Right lobe of liver (tissue), 6 donors: ENCODE measurements around the gene HACD4. TPM values are rescaled to one million over a fixed set of nuclear protein-coding genes. Genes with fewer than 3 reads are reported as not detected.

ENCODE experiments used
- ATAC-seq, 4 donors: fragments of 200-7000 bp; cut with Tn5 transposase; one replicate each; pipeline ENCODE4 v1.9.1; 2020; ENCODE audit warnings: mild to moderate bottlenecking in 4 of 4, moderate library complexity in 4 of 4
- DNase-seq, 3 donors: peaks; one replicate each; pipeline ENCODE4 v3.0.0-alpha.2; 2020
- H3K27ac ChIP-seq, 3 donors: fragments of 200-600 bp; one replicate each; pipeline ENCODE4 v1.8.0; 2022
- H3K27me3 ChIP-seq, 2 donors: fragments of 200-600 bp; one replicate each; pipeline ENCODE4 v1.8.0; 2022
- H3K36me3 ChIP-seq, 4 donors: fragments of 200-600 bp; sonication (generic) in 1 of 4; one replicate each; pipeline versions ENCODE4 v1.5.1 to v1.8.0; 2017 to 2022; ENCODE audit warnings: control low read depth in 1 of 4
- H3K4me1 ChIP-seq, 4 donors: fragments of 200-600 bp; sonication (generic) in 1 of 4; one replicate each; pipeline versions ENCODE4 v1.5.1 to v1.8.0; 2017 to 2022; ENCODE audit warnings: control low read depth in 1 of 4
- H3K4me3 ChIP-seq, 3 donors: fragments of 200-600 bp; one replicate each; pipeline ENCODE4 v1.8.0; 2022
- H3K9me3 ChIP-seq, 4 donors: fragments of 200-600 bp; sonication (generic) in 1 of 4; one replicate each; pipeline versions ENCODE4 v1.5.1 to v1.8.0; 2017 to 2022; ENCODE audit warnings: control low read depth in 1 of 4
- CTCF ChIP-seq, 4 donors: fragments of 200-600 bp in 3 of 4; fragments of 450-650 bp in 1 of 4; IDR thresholded peaks; one replicate each; pipeline versions ENCODE4 v1.5.1 to v1.8.0; 2016 to 2022; ENCODE audit warnings: antibody characterized with exemption in 4 of 4, mild to moderate bottlenecking in 2 of 4
- POLR2A ChIP-seq: fragments of 450-650 bp; IDR thresholded peaks from one replicate; pipeline ENCODE4 v1.6.1; 2017; ENCODE audit warnings: antibody characterized with exemption, mild to moderate bottlenecking
- WGBS: methylation state at CpG from one replicate; pipeline ENCODE4 v1.1.6; 2018; ENCODE audit warnings: low coverage, low lambda C conversion rate; ENCODE audit not compliant: insufficient coverage; ENCODE audit errors: missing lambda C conversion rate; 5-methylcytosine and 5-hydroxymethylcytosine counted together
- intact Hi-C, 2 donors: fragments of 100-400 bp; cut with DNase I; formaldehyde crosslinking; loops; one replicate each; pipeline versions ENCODE4 v1.11.2 to v1.14.1; 2022
- total RNA-seq, 6 experiments: library from RNA; depleted of rRNA in 2 of 6; stranded (reverse); fragments of >200 nt in 2 of 6; fragmentation: NEBNext Ultra II Directional in 3 of 6; extraction: Animal tissue kit (Norgen Biotek cat#: 25700) in 3 of 6; gene quantifications; one replicate each; pipeline versions ENCODE4 v1.1.0 to v1.2.4, GENCODE V29; 2016 to 2023
- donor health status: DM: no; HTN: yes; CAD: no.
- donor health status: DM: no; HTN: no; CAD: no.
- donor health status: DM: no; HTN: no; CAD: no.
- donor health status: DM: no; HTN: yes; CAD: no.
- donor health status: DM: no; HTN: yes; CAD: no.

The HACD4 gene
- total RNA-seq, 6 experiments from 2014 or later, result 0.13 to 1.2 (median 0.54) TPM

- no peak overlapping the region for H3K27ac ChIP-seq
- no peak for TF ChIP-seq POLR2A
- TF ChIP-seq CTCF (IDR thresholded peaks at IDR 0.05), result no peak
These were observed 15.4 kb downstream of the HACD4 start for GRCh38 chr9:21015995-21016394.

GRCh38 chr9:21015129-21015815, 16.2 kb downstream of the HACD4 start:
- no peak for DNase-seq
- no peaks in the 10 kb centered on the region for H3K4me1 ChIP-seq
- WGBS, result 63% methylated on average over 5 of the region's 5 CpGs

More at GRCh38 chr9:21015995-21016394, 15.4 kb downstream of the HACD4 start:
- Histone ChIP-seq H3K9me3 (no peaks in the 10 kb centered on the region), H3K27me3 (no peaks in the 10 kb centered on the region), H3K36me3 (peaks cover 0 to 4% (median 0%) of the 10 kb centered on the region in 4 donors), H3K4me3 (no peak overlapping the region), H3K4me1 (no peaks in the 10 kb centered on the region)
- intact Hi-C loops, result no loop called here
- ATAC-seq (no peak), DNase-seq (no peak)

DNA sequence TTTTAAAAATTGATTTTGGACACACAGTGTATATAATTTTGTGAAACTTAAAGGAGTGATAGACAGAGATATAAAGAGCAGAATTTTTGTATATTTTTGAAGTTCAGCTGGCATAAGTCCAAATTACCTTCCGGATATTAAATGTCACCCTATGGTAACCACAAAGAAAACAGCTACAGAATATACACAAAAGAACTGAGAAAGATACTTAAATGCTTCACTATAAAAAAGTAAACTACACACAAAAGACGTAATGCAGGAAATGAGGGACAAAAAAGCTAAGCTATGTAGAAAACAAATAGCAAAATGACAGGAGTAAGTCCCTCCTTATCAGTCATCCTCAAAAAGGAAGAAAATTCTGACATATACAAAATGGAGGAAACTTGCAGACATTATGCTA, 29.4 kb downstream of the HACD4 start:
- no peaks in the 10 kb centered on the region for H3K27me3 ChIP-seq
- 83% methylated on average over 2 of the region's 2 CpGs for WGBS

More at GRCh38 chr9:21015129-21015815, 16.2 kb downstream of the HACD4 start:
- Histone ChIP-seq H3K9me3 (no peaks in the 10 kb centered on the region), H3K36me3 (peaks cover 0 to 4% (median 0%) of the 10 kb centered on the region in 4 donors), H3K27ac (no peak overlapping the region), H3K27me3 (no peaks in the 10 kb centered on the region), H3K4me3 (no peak overlapping the region)
- intact Hi-C loops, result no loop called here
- no peak for ATAC-seq
- TF ChIP-seq CTCF (IDR thresholded peaks at IDR 0.05) (no peak), POLR2A (no peak)

GRCh38 chr9:21001581-21001980, 29.9 kb downstream of the HACD4 start:
- Histone ChIP-seq H3K27me3 (no peaks in the 10 kb centered on the region), H3K4me1 (no peaks in the 10 kb centered on the region), H3K36me3 (no peaks in the 10 kb centered on the region), H3K27ac (no peak overlapping the region), H3K9me3 (no peaks in the 10 kb centered on the region), H3K4me3 (no peak overlapping the region)
- ATAC-seq (no peak), DNase-seq (no peak)
- WGBS, result 8% methylated on average over 1 of the region's 1 CpG
- no peak for TF ChIP-seq POLR2A
- TF ChIP-seq CTCF (IDR thresholded peaks at IDR 0.05), result no peak
- intact Hi-C loops, result no loop called here

More for the DNA sequence above, 29.4 kb downstream of the HACD4 start:
- no peak for DNase-seq
- Histone ChIP-seq H3K4me1 (no peaks in the 10 kb centered on the region), H3K4me3 (no peak overlapping the region), H3K27ac (no peak overlapping the region), H3K9me3 (no peaks in the 10 kb centered on the region), H3K36me3 (no peaks in the 10 kb centered on the region)
- TF ChIP-seq POLR2A (no peak), CTCF (IDR thresholded peaks at IDR 0.05) (no peak)
- ATAC-seq, result no peak
- intact Hi-C loops, result no loop called here
